SK-N-MC (cell line): ENCODE data around the gene DNAJC5.

ENCODE experiments used
- DNase-seq: peaks from one replicate; pipeline ENCODE4 v3.0.0-alpha.2; 2011; ENCODE audit warnings: low read depth, low spot score
- H3K27ac ChIP-seq: fragments of 200-600 bp; sonication (generic); 2 replicates; pipeline ENCODE4 v1.5.1; 2016; ENCODE audit warnings: mixed run types
- H3K36me3 ChIP-seq: fragments of 200-600 bp; sonication (generic); 2 replicates; pipeline ENCODE4 v1.6.1; 2017; ENCODE audit warnings: antibody characterized with exemption, low read length, mixed read lengths; ENCODE audit not compliant: insufficient read depth
- H3K4me3 ChIP-seq: fragments of 200-600 bp; sonication (generic); 2 replicates; pipeline ENCODE4 v1.5.1; 2016
- H3K9ac ChIP-seq: fragments of 200-600 bp; sonication (generic); 2 replicates; pipeline ENCODE4 v1.8.0; 2017; ENCODE audit warnings: mixed run types, mixed read lengths; ENCODE audit not compliant: insufficient read length
- H3K9me3 ChIP-seq: fragments of 200-600 bp; sonication (generic); 2 replicates; pipeline ENCODE4 v1.6.1; 2017; ENCODE audit warnings: low read depth, mild to moderate bottlenecking, antibody characterized with exemption, low read length, moderate library complexity, mixed read lengths
- EZH2 ChIP-seq: fragments of 200-600 bp; sonication (generic); IDR thresholded peaks from one replicate; pipeline ENCODE4 v1.6.1; 2017; ENCODE audit warnings: antibody characterized with exemption
- FOXP2 ChIP-seq: optimal IDR thresholded peaks from 2 replicates; pipeline ENCODE3; 2011; ENCODE audit warnings: mild to moderate bottlenecking, moderate library complexity; ENCODE audit not compliant: insufficient read depth; ENCODE audit errors: extremely low read length, control extremely low read depth
- POLR2AphosphoS5 ChIP-seq: IDR thresholded peaks from 2 replicates; pipeline ENCODE4 v1.6.1; 2012; ENCODE audit warnings: mild to moderate bottlenecking, low read depth, low read length, borderline replicate concordance

The DNAJC5 gene

DNA sequence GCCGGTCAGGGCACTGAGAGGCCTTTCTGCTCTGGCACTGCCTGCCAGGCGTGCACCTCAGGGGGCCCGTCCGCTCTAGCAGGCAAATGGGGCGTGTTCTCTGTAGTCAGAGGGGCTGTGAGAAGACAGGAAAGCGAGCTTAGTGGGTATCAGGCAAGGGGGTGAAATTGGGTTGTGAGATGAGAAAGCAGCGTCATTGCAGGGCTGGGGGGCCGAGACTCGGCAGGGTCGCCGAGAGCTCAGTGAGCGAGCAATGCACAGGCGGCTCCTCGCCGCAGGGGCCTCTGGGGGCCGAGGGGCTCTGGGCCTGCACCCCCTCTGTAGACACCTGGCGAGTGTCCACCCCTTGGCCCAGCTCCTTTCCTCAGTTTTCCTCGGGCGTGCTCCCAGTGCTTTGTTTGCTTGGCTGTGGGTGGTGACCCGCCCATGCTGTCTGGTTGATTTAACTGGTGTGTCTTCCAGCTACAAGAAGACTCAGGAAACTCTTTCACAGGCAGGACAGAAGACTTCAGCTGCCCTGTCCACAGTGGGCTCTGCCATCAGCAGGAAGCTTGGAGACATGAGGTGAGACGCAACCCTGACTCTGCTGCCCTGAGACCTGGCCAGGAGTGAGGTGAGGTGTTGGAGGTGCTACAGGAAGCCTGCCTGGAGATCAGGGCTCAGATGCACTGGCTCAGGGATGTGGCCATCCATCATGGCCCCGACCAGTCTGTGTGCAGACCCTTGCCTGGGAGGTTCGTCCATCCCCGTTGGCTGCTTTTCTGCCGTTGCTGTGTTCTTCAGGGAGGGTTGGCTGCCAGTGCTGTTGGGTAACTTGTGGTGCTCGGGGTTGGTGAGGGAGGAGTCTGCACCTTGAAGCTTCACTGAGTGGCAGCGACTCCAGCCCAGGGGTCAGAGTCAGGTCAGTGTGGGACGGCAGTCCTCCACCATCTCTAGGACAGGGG lies 12.4 kb upstream of the DNAJC5 start:
- no peak overlapping the region for H3K27ac ChIP-seq
- H3K4me3 ChIP-seq, result no peak overlapping the region
- DNase-seq, result no peak
- no peak overlapping the region for H3K9ac ChIP-seq
- H3K9me3 ChIP-seq, result no peaks in the 10 kb centered on the region
- TF ChIP-seq POLR2AphosphoS5 (no peak), FOXP2 (no peak), EZH2 (no peak)
- H3K36me3 ChIP-seq, result no peaks in the 10 kb centered on the region; the same call in 1 of the 2 replicates

DNA sequence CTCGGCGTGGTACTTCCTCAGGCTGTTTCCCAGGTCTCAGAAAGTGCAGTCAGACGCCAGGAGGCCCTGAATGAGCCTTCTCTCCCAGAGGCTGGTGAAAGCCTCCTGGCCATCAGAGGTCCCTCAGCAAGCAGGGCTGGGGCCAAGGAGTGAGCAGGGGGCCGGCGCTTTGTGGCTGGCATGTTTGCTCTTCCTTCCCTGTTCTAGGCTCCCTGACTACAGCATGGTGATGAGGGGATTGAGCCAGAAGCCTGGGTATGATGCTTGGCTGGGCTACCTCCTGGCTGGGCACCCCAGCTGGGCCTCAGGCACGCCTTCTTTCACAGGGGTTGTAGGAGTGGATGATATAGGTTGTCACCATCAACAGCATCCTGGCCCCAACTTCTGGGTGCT lies 11.7 kb upstream of the DNAJC5 start:
- no peaks in the 10 kb centered on the region for H3K9me3 ChIP-seq
- no peak overlapping the region for H3K9ac ChIP-seq
- DNase-seq, result no peak
- no peak overlapping the region for H3K4me3 ChIP-seq
- H3K27ac ChIP-seq, result no peak overlapping the region
- no peak for TF ChIP-seq EZH2
- TF ChIP-seq POLR2AphosphoS5, result no peak
- TF ChIP-seq FOXP2, result no peak
- no peaks in the 10 kb centered on the region; the same call in 1 of the 2 replicates for H3K36me3 ChIP-seq

DNA sequence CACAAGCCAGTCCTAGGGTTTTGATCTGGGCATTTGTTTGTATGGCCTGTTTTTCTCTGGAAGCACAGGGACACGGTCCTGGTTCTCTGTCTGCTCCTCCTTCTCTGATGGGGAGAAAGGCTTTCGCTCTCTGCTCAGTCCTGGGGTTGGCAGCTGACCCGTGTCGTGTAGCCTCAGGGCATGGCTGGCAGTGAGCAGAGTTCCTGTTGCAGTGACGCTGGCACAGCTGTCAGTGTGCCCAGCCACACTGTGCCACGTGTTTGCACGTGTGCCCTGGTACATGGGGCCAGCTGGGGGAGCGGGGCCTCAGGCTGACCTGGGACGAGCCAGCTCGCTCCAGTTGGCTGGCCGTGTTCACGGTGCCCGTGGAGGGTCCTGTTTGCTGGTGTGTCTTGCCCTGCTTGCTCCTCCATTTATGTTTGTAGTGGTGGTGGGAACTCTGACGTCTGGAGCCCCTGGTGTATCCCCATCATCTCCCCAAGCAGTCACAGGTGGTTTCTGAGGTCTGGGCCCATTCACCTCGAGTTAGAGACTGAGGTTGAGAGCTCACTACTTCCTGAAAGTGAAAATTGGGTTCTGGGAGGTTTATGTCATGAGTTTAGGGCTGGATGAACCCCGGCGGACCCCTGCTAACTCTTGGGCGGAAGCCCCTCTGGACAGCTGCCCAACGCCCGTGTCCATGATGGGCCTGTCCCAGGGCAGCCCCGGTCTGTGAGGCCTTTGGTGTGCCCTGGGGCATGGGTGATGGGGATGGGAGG lies 10.2 kb upstream of the DNAJC5 start:
- no peak for DNase-seq
- no peak overlapping the region for H3K27ac ChIP-seq
- TF ChIP-seq EZH2 (no peak), POLR2AphosphoS5 (no peak), FOXP2 (no peak)
- H3K9me3 ChIP-seq, result no peaks in the 10 kb centered on the region
- no peak overlapping the region for H3K9ac ChIP-seq
- H3K36me3 ChIP-seq, result peaks cover 4% of the 10 kb centered on the region; the same call in 1 of the 2 replicates
- H3K4me3 ChIP-seq, result no peak overlapping the region

DNA sequence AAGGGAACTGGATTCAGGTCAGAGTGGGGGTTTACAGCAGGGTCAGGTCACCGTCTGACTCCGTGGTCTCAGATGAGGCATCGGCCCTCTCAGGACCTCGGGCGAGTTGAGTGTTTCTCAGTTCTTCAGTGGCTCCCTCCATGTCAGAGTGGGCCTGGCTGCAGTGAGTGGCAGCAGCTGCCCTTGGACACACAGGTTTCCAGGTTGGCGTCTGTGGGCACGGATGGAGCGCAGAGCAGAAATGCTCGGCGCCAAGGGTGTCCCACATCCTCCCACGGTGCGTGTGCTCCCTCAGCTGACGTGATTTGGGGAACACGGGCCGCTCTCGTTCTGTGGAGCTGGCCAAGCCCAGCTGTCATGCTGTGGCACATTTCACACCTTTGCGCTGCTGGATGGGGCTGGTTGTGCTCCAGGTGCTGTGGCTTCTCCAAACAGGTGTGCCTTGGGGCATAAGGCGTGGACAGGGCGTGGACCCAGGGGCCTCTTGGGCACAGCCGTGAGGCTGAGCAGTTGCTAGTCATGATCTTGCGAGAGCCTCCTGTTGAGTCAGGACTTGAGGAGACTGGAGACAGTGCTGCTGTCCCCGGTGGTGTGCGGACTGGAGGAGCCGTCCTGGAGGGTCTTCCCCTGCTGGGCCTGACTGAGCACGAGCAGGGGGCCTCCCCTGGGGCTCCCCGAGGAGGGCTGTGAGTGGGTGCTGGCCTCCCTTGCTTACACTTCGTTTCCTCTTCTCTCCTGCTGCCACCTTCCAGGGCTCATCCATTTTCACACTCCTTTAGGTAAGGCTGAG lies 9.5 kb upstream of the DNAJC5 start:
- Histone ChIP-seq H3K4me3 (no peak overlapping the region), H3K27ac (no peak overlapping the region), H3K9ac (no peak overlapping the region), H3K36me3 (peaks cover 4% of the 10 kb centered on the region; the same call in 1 of the 2 replicates), H3K9me3 (no peaks in the 10 kb centered on the region)
- TF ChIP-seq EZH2, result no peak
- TF ChIP-seq FOXP2, result no peak
- TF ChIP-seq POLR2AphosphoS5, result no peak
- no peak for DNase-seq

DNA sequence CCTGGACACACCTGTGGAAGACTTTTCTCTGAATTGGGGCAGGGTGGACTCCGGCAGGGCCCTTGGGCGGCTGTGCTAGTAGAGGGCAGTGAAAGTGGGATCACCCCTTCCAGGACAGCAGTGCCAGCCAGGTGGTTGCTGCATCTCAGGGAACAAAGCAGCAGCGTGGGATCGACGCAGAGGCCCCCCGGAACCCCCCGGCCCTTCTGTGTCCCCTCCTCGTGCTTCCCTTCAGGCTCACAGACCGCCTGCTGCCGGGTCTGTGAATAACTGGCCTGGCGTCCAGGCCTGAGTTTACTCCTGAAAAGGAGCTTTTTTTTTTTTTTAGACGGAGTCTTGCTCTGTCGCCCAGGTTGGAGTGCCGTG lies 8.9 kb upstream of the DNAJC5 start:
- Histone ChIP-seq H3K9ac (no peak overlapping the region), H3K9me3 (no peaks in the 10 kb centered on the region), H3K27ac (no peak overlapping the region), H3K4me3 (no peak overlapping the region), H3K36me3 (peaks cover 4% of the 10 kb centered on the region; the same call in 1 of the 2 replicates)
- no peak for DNase-seq
- TF ChIP-seq FOXP2, result no peak
- no peak for TF ChIP-seq EZH2
- no peak for TF ChIP-seq POLR2AphosphoS5

DNA sequence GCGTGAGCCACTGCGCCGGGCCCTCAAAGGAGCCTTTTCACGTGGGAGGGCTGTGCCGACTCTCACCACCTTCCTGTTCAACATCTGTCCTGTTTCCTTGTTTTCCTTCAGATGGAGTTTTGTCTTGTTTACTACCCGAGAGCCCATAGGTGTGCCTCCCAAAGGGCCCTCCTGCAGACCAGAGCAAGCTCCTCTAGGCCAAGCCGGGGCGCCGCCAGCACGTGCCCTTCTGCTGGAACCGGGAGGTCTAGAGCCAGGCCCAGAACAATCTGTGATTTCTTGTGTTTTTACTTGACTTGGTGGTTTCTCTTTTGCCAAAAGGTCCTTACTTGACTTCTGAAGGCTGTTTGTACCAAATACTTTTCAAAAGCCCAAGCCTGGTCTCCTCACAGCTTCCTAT lies 8.0 kb upstream of the DNAJC5 start:
- Histone ChIP-seq H3K4me3 (no peak overlapping the region), H3K27ac (no peak overlapping the region), H3K36me3 (peaks cover 4% of the 10 kb centered on the region; the same call in 1 of the 2 replicates), H3K9me3 (no peaks in the 10 kb centered on the region), H3K9ac (no peak overlapping the region)
- no peak for TF ChIP-seq FOXP2
- TF ChIP-seq POLR2AphosphoS5, result no peak
- TF ChIP-seq EZH2, result no peak
- no peak for DNase-seq

DNA sequence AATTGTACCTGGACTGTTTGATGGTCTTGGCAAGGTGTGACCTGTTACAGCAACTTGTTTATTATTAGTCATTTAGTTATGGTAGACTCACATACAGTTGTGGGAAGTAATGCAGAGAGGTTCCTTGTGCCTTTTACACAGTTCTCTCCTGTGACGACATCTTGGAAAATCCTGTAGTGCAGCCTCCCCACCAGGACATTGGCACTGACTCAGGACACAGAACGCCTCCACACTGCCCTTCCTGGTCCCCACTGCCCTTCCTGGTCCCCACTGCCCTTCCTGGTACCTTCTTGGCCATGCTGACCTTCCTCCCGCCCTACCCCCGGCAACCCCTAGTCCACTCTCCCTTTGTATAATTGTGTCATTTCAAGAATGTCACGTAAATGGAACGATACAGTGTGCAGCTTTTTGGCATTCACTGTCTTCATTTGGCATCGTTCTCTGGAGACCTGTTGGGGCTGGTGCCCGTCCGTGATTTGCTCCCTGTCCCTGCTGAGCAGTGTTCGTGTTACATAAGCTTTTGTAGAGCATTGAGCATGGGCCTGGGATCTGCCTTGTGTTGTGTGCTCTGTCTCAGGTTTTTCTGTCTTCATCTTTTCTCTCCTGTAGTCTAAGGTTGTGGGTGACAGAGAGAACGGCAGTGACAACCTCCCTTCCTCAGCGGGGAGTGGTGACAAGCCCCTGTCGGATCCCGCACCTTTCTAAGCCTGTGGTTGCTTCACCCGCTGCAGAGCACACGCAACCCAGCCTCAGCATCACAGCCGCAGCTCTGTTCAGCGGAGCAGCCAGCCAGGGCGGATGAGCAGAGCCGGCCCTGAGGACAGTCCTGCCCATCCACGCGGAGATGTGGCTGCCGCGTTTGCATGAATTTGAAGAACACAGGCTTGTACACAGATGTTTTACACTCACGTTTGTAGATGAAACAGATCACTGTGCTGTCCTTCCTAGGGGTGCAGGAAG lies 5.4 kb upstream of the DNAJC5 start:
- Histone ChIP-seq H3K4me3 (no peak overlapping the region), H3K36me3 (peaks cover 4% of the 10 kb centered on the region; the same call in 1 of the 2 replicates), H3K9me3 (no peaks in the 10 kb centered on the region), H3K27ac (no peak overlapping the region), H3K9ac (no peak overlapping the region)
- DNase-seq, result no peak
- TF ChIP-seq EZH2 (no peak), POLR2AphosphoS5 (no peak), FOXP2 (no peak)
